EH (cell line): ENCODE results near the gene PDE4D.
"Not testable (repeated sequence)": the region's sequence is repeated elsewhere in the genome, so short reads cannot be mapped to it uniquely, and the experiment has no call there.

Source experiments
- DNase-seq: peaks from one replicate; pipeline ENCODE4 v3.0.0-alpha.2; 2015; ENCODE audit warnings: low read depth

Gene PDE4D

GRCh38 chr5:59325070-59325469, 568.5 kb downstream of the PDE4D start:
- DNase-seq, result no peak

DNA sequence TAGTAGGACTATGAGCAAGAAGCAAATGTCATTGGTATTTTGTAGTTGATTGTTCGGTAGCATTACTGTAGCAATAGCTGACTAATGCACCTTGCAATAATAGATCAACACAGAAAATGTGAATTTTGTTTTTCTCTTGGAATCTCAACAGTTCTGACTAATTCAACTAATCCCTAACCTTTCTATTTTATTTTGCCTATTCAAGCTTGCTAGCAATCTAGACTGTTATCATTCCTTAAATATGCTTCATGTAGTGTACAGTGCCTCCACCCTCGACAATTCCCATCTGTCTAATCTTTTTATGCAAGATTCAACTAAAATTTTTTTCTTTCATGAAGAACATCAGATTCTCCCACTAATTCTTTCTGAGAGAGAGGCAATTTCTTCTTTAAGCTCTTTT, 570.6 kb downstream of the PDE4D start:
- no peak for DNase-seq

DNA sequence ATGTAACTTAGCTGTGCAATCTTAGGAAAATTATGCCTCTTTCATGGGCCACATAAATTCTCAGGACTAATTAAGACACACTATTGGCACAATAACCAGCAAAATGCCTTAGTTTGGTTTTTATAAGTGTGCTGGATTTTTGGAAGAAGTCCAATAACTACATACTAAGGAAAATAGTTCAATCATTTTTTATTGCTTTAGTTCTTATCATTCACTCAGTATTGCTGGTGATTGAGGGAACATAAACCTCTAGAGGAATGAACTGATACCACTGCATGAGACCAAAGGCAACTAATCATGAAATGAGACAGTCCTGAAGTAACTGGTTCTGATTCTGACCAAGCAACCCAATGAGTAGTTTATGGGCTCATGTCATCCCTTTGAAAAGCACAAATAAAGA, 571.5 kb downstream of the PDE4D start:
- no peak for DNase-seq

GRCh38 chr5:59321642-59322041, 571.9 kb downstream of the PDE4D start:
- no peak for DNase-seq

DNA sequence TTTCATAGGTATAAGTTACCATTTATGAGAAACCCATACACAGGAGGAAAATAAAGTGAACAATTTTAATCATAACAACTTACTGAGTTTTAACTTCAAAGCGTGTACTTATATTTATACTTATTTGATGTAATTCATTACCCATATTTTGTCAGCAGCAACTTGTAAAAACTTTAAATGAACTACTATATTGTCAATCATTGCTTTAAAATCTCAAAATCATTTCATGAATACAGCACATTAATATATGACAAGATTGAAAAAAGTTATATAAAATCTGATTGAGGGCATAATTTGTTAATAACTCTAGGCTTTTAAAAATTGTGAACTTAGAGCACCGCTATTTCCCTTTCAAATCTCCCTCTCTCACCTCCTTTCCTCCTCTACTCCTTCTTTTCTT, 573.1 kb downstream of the PDE4D start:
- DNase-seq, result no peak

DNA sequence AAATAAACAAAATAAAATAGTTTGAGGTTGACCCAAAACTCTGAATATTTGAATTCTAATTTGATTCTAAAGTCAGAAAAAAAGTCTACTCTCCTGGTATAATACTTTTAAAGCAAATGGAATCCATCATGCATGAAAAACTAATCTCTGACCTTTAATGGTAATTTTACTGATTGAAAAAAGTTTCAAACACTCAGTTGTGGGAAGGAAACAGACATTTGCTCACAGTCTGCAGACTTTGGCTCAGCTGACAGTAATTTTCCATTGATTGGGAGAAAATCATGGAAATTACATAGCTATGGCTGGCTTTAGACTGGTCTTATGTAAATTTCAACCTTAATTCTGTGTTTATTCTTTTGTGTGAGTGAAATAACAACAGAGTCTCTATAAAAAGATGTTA, 574.3 kb downstream of the PDE4D start:
- no peak for DNase-seq

GRCh38 chr5:59317774-59318205, 575.7 kb downstream of the PDE4D start:
- no peak for DNase-seq

- DNase-seq, result peak; percentile 52
Measured at GRCh38 chr5:59317023-59317773, 576.3 kb downstream of the PDE4D start.

DNA sequence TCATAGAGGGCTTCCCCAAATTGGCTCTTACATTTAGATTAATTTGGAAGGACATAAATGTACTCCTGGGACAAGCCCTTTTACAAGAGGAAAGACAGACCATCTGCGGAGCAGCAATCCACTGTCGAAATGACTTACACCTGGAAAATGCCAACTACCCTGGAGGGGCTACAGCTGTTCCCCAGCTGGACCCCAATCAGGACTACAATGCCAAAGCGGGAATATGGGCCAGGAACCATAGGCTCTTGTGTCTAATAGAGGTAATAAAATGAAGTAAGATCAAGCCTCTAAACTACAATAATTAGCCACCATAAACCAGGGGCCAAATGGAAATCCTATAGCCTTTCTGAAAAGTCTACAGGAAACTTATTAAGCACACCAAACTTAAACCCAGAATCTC, 581.3 kb downstream of the PDE4D start:
- DNase-seq, result no peak

- DNase-seq, result not testable (repeated sequence)
Measured at GRCh38 chr5:59308685-59309084, 584.8 kb downstream of the PDE4D start.

GRCh38 chr5:59303289-59303716, 590.2 kb downstream of the PDE4D start:
- DNase-seq, result peak; percentile 31

GRCh38 chr5:59302509-59302908, 591.0 kb downstream of the PDE4D start:
- not testable (repeated sequence) for DNase-seq

- no peak for DNase-seq
Measured at GRCh38 chr5:59301727-59302126, 591.8 kb downstream of the PDE4D start.

DNA sequence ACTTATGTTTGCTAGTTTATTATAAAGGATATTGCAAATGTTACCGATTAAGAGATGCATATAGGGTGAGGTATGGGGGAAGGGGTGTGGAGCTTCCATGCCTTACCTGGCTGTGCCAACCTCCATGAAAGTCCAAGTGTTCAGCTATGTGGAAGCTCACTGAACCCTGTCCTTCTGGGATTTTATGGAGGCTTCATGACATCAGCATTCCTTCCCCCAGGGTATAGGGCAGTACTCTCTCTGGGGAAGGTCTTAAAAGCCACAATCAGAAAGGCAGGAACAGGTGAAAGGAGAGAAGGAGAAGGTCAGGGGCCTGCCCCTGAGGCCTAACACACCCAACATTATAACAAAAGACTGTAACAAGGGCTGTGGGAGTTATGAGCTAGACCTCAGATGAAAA, 592.6 kb downstream of the PDE4D start:
- no peak for DNase-seq

- no peak for DNase-seq
Measured at GRCh38 chr5:59299006-59299405, 594.5 kb downstream of the PDE4D start.

DNA sequence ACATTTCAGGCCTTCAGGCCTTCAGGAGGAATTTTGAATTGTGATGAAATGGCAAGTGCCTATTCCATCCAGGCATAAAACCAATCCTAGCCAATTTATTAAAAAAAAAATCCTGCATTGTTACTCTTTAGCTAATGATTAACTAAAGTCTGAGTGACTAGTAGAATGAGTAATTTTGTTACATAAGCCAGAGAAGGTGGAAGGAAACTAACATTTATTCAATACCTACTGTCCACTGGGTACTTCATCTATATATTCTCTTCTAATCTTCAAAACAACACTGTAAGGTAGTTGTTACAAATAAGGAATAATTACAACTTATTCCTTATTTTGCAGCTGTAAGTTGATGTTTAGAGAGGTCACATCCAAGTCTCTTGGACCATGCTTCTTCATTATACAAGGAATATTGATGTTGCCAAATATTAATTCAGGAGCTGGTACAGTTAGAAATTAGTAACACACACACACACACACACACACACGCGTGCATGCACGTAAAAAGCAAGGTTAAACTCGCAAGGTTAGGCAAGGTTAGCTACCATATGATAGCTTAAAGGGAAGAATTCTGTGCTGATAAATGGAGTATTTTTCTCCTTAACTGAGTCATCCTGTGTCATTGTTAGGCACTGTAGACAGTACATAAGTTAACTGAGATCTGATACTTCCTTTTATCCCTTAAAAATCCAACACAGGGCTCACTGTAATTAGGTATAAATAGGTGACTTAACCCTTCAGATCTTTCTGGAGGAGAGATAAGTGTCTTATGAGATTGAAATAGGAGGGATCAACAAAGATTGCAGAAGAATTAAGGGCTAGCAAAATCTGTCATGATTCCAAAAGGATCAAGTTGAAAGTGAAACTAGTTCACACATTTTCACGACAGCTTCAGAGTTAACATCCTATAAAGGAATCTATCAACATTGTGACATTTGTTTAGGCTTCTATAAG, 596.9 kb downstream of the PDE4D start:
- peak; percentile 24 for DNase-seq

- no peak for DNase-seq
Measured at GRCh38 chr5:59293700-59294099, 599.8 kb downstream of the PDE4D start.

- no peak for DNase-seq
Measured at GRCh38 chr5:59291941-59292340, 601.6 kb downstream of the PDE4D start.

DNA sequence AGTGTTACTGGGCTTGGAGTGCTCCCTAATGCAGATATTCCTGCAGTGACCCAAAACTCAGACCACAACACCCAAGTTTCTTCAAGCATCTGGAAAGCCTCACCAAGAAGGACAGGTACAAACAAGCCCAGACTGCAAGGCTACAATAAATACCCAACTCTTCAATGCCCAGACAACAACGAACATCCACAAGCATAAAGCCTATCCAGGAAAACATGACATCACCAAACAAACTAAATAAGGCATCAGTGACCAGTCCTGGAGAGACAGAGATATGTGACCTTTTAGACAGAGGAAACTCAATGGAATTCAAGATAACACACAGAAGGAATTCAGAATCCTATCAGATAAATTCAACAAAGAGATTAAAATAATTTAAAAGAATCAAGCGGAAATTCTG, 605.6 kb downstream of the PDE4D start:
- DNase-seq, result no peak

DNA sequence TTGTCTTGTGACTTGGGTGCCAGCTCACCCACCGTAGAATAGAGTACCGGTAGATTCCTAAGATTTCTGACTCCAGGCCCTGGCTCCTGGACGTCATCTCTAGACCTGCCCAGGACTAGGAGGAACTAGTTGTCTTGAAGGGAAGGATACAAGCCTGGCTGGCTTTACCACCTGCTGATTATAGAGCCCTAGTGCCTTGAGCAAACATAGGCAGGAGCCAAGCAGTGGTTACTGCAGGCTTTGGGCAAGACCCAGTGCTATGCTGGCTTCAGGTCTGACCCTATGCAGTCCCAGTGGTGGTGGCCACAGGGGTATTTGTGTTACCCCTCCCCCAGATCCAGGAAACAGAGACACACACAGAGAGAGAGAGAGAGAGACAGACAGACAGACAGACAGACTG, 606.2 kb downstream of the PDE4D start:
- no peak for DNase-seq

- no peak for DNase-seq
Measured at GRCh38 chr5:59286510-59286909, 607.0 kb downstream of the PDE4D start.

- DNase-seq, result no peak
Measured at GRCh38 chr5:59285300-59286016, 608.1 kb downstream of the PDE4D start.
